ENCODE data around the gene CEP57.

DNA sequence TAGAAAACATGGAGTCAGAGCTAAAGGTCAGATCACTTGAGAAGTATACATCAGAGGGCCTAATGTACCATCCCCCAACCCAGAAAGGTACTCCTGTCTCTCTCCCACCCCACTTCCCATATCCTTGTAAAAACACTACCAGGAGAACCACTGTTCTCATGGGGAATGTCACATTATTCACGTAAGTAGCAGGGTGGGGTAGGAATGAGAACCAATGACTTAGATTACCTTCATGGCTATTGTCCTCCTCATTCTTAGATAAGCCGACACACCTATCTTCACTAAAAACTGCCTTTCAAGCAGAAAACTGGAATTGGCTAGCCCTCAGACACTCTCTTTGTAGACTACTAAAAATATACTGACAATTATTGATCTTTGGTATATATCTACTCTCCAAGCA is 63.6 kb downstream of the CEP57 start:
- no peak for TF ChIP-seq POLR2A (IDR thresholded peaks at IDR 0.05)
- TF ChIP-seq, protein P1, sequence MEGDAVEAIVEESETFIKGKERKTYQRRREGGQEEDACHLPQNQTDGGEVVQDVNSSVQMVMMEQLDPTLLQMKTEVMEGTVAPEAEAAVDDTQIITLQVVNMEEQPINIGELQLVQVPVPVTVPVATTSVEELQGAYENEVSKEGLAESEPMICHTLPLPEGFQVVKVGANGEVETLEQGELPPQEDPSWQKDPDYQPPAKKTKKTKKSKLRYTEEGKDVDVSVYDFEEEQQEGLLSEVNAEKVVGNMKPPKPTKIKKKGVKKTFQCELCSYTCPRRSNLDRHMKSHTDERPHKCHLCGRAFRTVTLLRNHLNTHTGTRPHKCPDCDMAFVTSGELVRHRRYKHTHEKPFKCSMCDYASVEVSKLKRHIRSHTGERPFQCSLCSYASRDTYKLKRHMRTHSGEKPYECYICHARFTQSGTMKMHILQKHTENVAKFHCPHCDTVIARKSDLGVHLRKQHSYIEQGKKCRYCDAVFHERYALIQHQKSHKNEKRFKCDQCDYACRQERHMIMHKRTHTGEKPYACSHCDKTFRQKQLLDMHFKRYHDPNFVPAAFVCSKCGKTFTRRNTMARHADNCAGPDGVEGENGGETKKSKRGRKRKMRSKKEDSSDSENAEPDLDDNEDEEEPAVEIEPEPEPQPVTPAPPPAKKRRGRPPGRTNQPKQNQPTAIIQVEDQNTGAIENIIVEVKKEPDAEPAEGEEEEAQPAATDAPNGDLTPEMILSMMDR (IDR thresholded peaks at IDR 0.05): no peak
- no peak for TF ChIP-seq EP300 (IDR thresholded peaks at IDR 0.05)
- TF ChIP-seq POLR2AphosphoS5 (IDR thresholded peaks at IDR 0.05): no peak
